HK-2 (cell line): ENCODE data around the gene JCAD.
A peak's percentile ranks its signal among the peaks of the same experiment; 100 is the strongest.
"Not testable (repeated sequence)": the region's sequence is repeated elsewhere in the genome, so short reads cannot be mapped to it uniquely, and the experiment has no call there.

Source experiments
- DNase-seq: peaks from one replicate; pipeline ENCODE4 v3.0.0-alpha.2; 2018; ENCODE audit not compliant: unreplicated experiment

Gene JCAD

DNA sequence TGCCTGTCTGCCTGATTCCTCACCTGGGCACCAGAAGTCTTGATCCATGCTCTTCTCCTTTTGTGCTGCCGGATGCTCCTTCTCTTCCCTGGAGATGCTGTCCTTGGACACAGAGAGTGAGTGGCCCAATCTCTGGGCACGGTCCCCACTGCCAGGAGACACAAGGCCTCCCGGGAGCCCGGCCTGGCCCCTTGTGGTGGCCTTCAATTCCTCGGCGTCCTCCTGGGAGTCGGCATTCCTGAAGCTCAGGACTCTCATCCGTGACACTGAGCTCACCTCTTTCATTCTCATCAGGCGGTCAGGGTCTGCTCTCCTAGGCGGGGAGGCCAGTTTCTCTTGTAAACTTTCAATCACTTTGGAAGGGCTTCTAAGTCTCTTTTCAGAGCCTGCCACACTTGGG is 33.3 kb downstream of the JCAD start:
- DNase-seq, result no peak

GRCh38 chr10:30025428-30025827 is 34.0 kb downstream of the JCAD start:
- not testable (repeated sequence) for DNase-seq

- DNase-seq, result no peak
Observed at GRCh38 chr10:30022590-30022989, 36.8 kb downstream of the JCAD start.

GRCh38 chr10:30019468-30019867 is 39.9 kb downstream of the JCAD start:
- DNase-seq, result no peak

- no peak for DNase-seq
Observed at GRCh38 chr10:30018496-30018895, 40.9 kb downstream of the JCAD start.

DNA sequence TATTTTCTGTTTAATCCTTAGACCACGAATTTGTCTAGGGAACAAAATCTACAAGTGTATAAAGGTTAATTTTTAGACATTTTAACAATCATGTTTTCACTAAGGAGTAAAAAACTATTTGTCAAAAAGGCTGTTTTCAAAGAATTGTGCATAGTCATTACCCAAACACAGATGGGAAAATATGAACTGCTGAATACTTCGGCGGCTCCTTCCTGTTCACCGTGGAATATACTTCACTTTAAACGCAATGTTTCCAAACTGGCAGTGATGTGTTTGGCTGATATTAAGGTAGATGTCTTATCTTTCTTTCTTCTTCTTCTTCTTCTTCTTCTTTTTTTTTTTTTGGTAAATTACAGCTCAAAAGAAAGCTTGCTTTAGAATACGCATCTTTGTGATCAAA is 41.4 kb downstream of the JCAD start:
- DNase-seq, result no peak

- DNase-seq, result no peak
Observed at GRCh38 chr10:30017556-30017955, 41.8 kb downstream of the JCAD start.

GRCh38 chr10:30014511-30014910 is 44.9 kb downstream of the JCAD start:
- DNase-seq, result no peak

DNA sequence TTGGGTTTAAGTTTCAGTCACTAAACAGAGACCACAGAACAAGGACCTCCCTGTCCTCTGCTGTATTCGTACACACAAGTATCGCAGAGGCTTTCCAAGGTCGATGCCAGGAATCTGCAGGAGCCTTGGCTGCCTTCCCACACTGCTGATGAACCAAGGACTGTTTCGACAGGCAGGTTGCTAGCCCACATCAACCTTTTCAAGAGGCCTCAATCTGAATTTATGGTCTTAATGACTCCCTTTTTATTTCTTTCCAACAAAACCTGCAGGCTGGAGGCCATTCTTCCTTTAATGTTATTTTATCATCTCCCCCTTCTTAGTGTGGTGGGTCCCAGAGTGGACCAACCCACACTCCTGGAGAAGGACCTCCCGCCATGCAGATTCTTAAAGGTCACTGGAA is 45.6 kb downstream of the JCAD start:
- no peak for DNase-seq

GRCh38 chr10:30011956-30012647 is 47.3 kb downstream of the JCAD start:
- no peak for DNase-seq

GRCh38 chr10:30011396-30011795 is 48.0 kb downstream of the JCAD start:
- DNase-seq, result no peak

DNA sequence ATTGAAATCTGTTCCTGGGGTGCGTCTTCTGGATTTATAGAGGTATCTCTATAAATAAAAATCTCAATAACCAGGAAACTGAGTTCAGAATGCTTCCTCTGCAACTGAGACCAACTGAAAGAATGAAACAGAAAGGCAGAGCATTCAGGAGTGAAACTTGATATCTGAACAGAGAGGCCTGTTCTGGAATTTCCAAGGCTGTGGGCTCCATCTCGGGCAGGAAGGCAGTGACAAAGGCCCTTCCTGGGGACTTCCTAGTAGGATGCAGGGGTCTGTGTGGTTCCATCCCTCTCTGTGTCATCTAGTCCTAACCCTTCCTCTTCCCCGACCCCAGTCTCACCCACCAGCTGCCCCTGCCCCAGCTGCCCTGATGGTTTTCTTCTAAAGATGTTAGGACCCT is 52.0 kb downstream of the JCAD start:
- no peak for DNase-seq

- DNase-seq, result no peak
Observed at GRCh38 chr10:30006410-30006809, 53.0 kb downstream of the JCAD start.

DNA sequence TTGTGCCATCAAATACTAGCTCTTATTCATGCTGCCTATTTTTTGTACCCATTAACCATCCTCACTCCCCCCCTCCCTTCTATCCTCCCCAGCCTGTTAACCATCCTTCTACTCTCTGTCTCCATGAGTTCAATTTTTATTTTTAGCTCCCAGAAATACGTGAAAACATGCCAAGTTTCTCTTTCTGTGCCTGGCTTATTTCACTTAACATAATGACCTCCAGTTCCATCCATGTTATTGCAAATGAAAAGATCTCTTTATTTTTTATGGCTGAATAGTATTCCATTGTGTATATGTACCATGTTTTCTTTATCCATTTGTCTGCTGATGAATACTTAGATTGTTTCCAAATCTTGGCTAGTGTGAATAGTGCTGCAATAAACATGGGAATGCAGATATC is 54.3 kb downstream of the JCAD start:
- DNase-seq, result not testable (repeated sequence)

DNA sequence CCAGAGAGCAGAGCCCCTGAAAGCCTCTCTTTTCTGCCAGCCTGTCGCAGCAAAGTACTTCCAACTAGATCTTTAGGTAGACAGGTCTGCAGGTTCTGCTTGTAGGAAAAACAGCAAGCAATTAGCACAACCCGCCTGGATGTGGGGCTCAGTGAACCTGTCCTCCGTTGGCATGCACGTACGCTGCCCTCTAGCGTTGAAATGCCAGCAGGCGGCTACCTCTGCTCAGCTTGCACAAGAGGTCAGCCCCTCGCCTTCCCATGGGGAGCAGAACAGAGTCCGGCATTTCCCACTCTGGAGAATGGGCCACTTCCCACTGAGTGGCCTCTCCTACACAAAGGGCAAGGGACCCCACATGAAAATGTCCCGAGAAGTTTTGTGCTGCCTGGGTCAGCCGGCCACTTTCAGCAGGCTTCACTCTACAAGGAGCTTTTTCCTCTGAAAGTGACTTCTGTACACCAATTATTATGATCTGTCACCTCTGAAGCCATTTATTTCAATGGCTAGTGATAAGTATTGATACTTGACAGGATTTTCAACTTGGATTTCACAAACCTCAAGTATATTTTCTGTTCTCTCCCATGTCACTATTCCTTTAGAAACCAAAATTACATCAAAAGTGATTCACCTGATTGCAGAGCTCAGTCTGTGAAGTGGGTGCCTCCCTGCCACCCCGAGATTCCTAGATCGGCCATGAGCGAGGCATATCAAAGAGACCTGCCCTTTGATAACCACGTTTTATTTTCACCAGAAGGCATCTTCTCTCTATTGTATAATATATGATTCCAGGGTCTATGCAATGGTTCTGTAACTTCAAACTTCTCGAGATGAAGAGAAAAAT is 56.7 kb downstream of the JCAD start:
- peak; percentile 53 for DNase-seq

- peak; percentile 40 for DNase-seq
Observed at GRCh38 chr10:30000802-30001571, 58.4 kb downstream of the JCAD start.

DNA sequence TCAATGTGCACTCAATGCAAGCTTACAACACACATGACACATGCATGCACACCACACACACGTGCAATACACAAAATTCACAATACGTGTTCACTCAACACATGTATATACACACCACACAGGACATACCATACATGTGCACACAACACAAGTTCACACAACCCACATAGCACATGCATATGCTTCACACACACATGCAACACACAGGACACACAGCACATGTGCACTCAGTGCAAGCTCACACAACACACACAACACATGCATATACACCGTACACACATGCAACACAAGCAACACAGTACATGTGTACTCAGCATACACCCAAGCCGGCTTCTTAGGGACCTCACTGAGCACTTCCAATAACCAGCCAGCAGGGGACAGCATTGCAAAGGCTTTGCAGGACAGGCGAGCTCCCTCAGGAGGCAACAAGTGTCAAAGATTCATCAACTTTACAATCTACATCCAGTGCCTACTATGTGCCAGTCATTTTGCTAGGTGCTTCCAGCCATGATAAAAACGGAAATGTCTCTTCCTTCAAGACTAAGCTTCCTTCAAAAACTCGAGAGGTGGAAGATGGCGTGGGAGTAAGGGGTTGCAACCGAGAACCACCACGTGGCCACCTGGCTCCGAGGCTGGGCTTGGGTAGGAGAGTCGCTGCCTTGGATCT is 61.1 kb downstream of the JCAD start:
- DNase-seq, result peak; percentile 61

DNA sequence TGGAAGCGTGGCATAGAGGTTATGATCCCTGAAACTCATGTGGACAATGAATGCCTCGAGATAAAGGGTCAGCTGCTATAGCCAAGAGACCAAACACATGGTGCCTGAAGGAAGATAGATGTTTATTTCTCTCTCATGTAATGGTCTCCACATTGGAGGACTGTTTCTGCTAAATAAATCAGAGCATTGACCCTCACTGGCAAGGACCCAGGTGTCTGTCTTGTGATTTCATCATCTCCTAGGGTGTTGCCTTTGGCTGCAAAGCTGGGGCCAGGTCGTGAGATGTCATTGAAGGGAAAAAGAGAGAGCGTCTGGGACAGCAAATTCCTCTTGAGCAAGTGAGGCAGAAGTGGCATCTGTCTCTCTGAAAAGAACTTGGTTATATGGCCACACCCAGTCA is 64.6 kb downstream of the JCAD start:
- DNase-seq, result no peak

DNA sequence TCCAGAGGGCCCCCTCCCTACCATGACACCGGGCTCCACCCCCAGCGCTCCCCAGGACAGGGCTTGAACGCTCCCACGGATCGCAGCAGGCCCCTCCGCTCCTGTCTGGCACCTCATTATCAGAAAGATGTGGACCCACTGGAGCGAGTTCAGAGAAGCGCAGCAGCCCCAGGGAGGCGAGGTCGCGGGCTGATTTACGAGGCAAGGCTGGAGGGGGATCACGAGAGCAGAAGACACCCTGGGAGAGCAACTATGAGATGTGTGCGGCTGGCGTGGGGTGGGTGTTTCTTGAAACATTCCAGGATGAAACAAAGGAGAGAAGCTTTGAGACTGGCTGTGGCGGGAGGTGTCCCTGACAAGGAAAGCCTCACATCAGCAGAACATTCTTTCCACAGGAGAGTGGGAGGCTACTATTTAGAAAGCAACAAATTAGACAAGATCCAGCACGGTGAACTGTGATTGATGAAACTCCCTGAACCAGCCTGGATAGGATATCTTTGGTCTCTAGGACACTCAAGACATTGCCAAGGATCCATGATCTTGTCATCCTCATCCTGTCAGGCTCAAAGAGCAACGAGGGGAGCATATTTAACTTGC is 66.0 kb downstream of the JCAD start:
- DNase-seq, result no peak

DNA sequence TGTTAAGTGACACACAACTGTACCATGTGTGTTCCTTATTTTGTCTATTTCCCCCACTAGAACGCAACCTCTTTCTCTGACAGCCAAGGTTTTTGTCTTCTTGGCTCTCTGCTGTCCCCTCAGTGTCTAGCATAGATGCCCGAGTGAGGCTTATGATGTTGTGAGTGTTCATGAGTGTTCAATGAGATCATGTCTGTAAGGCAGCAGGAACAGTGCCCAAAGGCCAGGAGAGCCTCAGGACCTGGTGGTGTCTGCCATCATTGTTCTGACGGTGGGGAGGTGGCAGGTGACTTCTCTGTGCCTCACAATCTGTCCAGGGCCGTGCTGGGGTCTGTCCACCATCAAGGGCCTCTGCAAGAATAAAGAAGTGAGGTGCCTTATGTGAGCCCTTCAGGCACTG is 66.5 kb downstream of the JCAD start:
- no peak for DNase-seq

DNA sequence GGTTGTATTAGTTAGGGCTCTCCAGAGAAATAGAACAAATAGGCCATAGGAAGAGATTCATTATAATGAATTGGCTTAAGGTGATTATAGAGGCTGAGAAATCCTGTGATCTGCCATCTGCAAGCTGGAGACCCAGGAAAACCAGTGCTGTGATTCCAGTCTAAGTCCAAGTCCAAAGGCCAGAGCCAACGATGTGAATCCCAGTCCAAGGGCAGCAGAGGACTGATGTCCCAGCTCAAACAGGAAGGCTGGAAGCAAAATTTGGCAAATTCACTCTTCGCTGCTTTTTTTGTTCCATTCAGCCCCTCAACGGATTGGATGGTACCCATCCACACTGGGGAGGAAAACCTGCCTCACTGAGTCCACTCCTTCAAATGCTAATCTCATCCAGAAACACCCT is 68.0 kb downstream of the JCAD start:
- no peak for DNase-seq

DNA sequence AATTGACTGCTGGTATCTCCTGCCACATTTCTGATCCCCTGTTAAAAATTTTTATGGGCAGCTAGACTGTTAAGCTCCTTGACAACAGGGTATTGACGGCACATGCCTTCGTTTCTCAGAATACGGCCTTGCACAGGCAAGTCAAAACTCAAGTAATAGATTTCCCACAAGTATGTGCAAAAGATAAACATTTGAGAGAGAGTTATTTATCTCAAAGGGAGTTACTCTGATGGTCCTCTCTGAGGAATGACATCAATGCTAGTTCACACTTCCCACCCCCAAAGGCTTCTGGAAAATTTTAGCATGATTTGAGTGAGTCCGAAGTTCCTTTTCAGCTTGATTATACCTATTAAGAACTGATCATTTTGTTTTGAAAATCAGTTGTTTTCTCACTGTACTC is 71.9 kb downstream of the JCAD start:
- no peak for DNase-seq
